Naive B cell (primary cell): Measurements from ENCODE around the gene HLA-DQA1. TPM values are rescaled to one million over a fixed set of nuclear protein-coding genes. Genes with fewer than 3 reads are reported as not detected.
"Not testable (repeated sequence)": the region's sequence is repeated elsewhere in the genome, so short reads cannot be mapped to it uniquely, and the experiment has no call there.

Experiments
- ATAC-seq, 2 donors: fragments of 150-1000 bp; cut with Tn5 transposase; 2 replicates each; pipeline ENCODE4 v1.10.0; 2021; ENCODE audit warnings: low read depth in 2 of 2, mild to moderate bottlenecking in 2 of 2, moderate library complexity in 2 of 2
- DNase-seq: peaks from one replicate; pipeline ENCODE4 v3.0.0; 2022
- H3K27ac Mint-ChIP-seq, 6 donors: one replicate each; pipeline ENCODE4 v1.8.0; 2020 to 2022; ENCODE audit warnings: mild to moderate bottlenecking in 6 of 6, mixed read lengths in 6 of 6, moderate library complexity in 5 of 6, inconsistent platforms in 2 of 6
- H3K27me3 Mint-ChIP-seq, 3 donors: one replicate each; pipeline ENCODE4 v1.8.0; 2021 to 2022; ENCODE audit warnings: mixed read lengths in 3 of 3, mild to moderate bottlenecking in 1 of 3
- H3K36me3 Mint-ChIP-seq, 2 donors: one replicate each; pipeline ENCODE4 v1.8.0; 2020 to 2022; ENCODE audit warnings: mixed read lengths in 2 of 2, inconsistent platforms in 1 of 2, mild to moderate bottlenecking in 1 of 2
- H3K4me1 Mint-ChIP-seq, 3 donors: one replicate each; pipeline ENCODE4 v1.8.0; 2020 to 2022; ENCODE audit warnings: mixed read lengths in 3 of 3, inconsistent platforms in 1 of 3, mild to moderate bottlenecking in 1 of 3, moderate library complexity in 1 of 3
- H3K4me3 Mint-ChIP-seq, 8 donors: one replicate each; pipeline ENCODE4 v1.8.0; 2020 to 2022; ENCODE audit warnings: mild to moderate bottlenecking in 8 of 8, mixed read lengths in 8 of 8, moderate library complexity in 8 of 8, inconsistent platforms in 2 of 8
- H3K9me3 Mint-ChIP-seq, 7 donors: one replicate each; pipeline ENCODE4 v1.8.0; 2020 to 2022; ENCODE audit warnings: mixed read lengths in 7 of 7, mild to moderate bottlenecking in 5 of 7, inconsistent platforms in 2 of 7, moderate library complexity in 1 of 7
- polyA plus RNA-seq, 6 donors: library from polyadenylated mRNA; unstranded; fragments of 300-500 nt; fragmentation: Illumina TruSeq; gene quantifications; one replicate each; pipeline ENCODE4 v1.2.3, GENCODE V29; 2021; ENCODE audit warnings: low read depth in 6 of 6

HLA-DQA1 gene
- polyA plus RNA-seq, 6 donors from 2014 or later: 309 to 1,253 (median 783) TPM

- Mint-ChIP-seq H3K4me3 (peak overlapping the region; percentile 77 to 90 (median 84)), H3K27me3 (no peaks in the 10 kb centered on the region), H3K4me1 (peaks cover 64 to 77% (median 67%) of the 10 kb centered on the region in 3 donors), H3K27ac (peak overlapping the region; percentile 100), H3K36me3 (peaks cover 0 to 3% of the 10 kb centered on the region in 2 donors), H3K9me3 (peaks cover 0 to 1% (median 0%) of the 10 kb centered on the region in 7 donors)
- no peak for DNase-seq
- no peak for ATAC-seq
Measured at GRCh38 chr6:32625137-32625536, 12.1 kb upstream of the HLA-DQA1 start.

DNA sequence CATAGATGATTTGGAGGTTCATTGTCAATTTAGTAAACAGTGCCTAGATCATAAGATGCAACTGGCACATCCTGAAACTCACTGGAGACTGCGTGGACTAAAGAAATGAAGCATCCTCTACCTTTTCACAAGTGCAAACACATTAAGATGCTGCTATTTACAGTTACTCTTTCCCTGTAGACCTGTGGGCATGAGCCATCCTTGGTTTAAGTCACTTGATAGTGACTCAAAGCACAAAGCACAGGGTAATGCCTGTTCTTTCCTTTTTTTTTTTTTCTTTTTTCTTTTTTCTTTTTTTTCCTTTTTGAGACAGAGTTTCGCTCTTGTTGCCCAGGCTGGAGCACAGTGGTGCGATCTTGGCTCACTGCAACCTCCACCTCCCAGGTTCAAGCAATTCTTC is 10.0 kb upstream of the HLA-DQA1 start:
- Mint-ChIP-seq H3K36me3 (peaks cover 0 to 13% of the 10 kb centered on the region in 2 donors), H3K9me3 (peaks cover 0 to 4% (median 0%) of the 10 kb centered on the region in 7 donors), H3K4me1 (peaks cover 57 to 75% (median 62%) of the 10 kb centered on the region in 3 donors), H3K27ac (peak overlapping the region; percentile 95 to 100 (median 100)), H3K27me3 (no peaks in the 10 kb centered on the region), H3K4me3 (peak overlapping the region in 7 of 8 donors; percentile 74 to 95 (median 85))
- DNase-seq (no peak), ATAC-seq (no peak)

DNA sequence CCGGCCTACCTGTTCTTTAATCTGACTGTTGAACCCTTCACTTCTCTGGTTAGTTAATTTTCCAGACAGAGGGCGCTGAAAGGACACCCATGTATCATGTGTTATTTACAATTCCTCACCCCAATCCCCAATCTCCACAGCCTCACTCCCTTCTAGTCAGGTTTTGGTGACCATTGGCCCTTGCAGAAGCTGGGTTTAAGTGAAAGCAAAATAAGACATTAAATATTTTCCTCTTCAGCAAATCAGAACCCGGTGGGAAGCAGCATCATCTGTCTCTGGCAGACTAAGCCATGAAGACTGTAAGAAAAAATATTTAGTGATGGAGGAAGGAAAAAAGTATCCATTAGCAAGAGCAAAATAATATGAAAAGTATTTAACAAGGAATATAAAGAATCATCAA is 9.4 kb upstream of the HLA-DQA1 start:
- peaks cover 51 to 74% (median 62%) of the 10 kb centered on the region in 3 donors for H3K4me1 Mint-ChIP-seq
- peaks cover 0 to 4% (median 0%) of the 10 kb centered on the region in 7 donors for H3K9me3 Mint-ChIP-seq
- H3K27me3 Mint-ChIP-seq: no peaks in the 10 kb centered on the region
- peak overlapping the region; percentile 74 to 95 (median 88) for H3K4me3 Mint-ChIP-seq
- peak overlapping the region; percentile 98 to 100 (median 100) for H3K27ac Mint-ChIP-seq
- peak; percentile 59 to 65 for ATAC-seq
- peak; percentile 49 for DNase-seq
- peaks cover 0 to 13% of the 10 kb centered on the region in 2 donors for H3K36me3 Mint-ChIP-seq

DNA sequence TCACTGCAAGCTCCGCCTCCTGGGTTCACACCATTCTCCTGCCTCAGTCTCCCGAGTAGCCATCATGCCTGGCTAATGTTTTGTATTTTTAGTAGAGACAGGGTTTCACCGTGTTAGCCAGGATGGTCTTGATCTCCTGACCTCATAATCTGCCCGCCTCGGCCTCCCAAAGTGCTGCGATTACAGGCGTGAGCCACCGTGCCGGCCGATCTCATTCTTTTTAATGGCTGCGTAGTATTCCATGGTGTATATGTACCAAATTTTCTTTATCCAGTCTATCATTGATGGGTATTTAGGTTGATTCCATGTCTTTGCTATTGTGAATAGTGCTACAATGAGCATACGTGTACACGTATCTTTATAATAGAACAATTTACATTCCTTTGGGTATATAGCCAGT is 7.4 kb upstream of the HLA-DQA1 start:
- ATAC-seq, H3K9me3 Mint-ChIP-seq, H3K27me3 Mint-ChIP-seq, DNase-seq: not testable (repeated sequence)
- peaks cover 0 to 13% of the 10 kb centered on the region in 2 donors for H3K36me3 Mint-ChIP-seq
- peak overlapping the region in 5 of 8 donors; percentile 34 to 82 (median 69) for H3K4me3 Mint-ChIP-seq
- H3K27ac Mint-ChIP-seq: peak overlapping the region in 5 of 6 donors; percentile 72 to 100 (median 95)
- peaks cover 45 to 76% (median 60%) of the 10 kb centered on the region in 3 donors for H3K4me1 Mint-ChIP-seq

- H3K36me3 Mint-ChIP-seq: peaks cover 26 to 37% of the 10 kb centered on the region in 2 donors
- H3K9me3 Mint-ChIP-seq: peaks cover 0 to 3% (median 0%) of the 10 kb centered on the region in 7 donors
- no peak for DNase-seq
- peak overlapping the region; percentile 55 to 100 (median 84) for H3K4me3 Mint-ChIP-seq
- ATAC-seq: no peak
- H3K27ac Mint-ChIP-seq: peak overlapping the region; percentile 98 to 100 (median 100)
- H3K27me3 Mint-ChIP-seq: no peaks in the 10 kb centered on the region
- H3K4me1 Mint-ChIP-seq: peaks cover 53 to 71% (median 66%) of the 10 kb centered on the region in 3 donors
Measured at GRCh38 chr6:32635526-32636123, 1.6 kb upstream of the HLA-DQA1 start.

DNA sequence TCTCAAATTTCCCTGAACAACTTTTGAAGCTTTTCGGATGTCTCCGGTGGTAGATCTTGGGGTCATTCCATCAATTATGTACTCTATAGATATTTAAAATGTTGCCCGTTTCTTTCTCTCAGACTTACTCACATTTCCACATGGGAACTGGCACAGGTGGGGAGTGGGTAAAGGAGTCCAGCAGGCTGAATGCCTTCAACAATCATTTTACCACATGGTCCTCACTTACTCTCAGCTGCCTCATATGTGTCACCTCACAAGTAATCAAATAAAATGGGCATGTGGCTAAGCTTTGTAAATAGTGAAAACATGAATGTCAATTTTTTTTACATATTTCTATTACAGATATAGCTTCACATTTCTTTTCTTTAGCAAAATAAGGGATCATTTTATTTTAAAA is 677 bp downstream of the HLA-DQA1 start:
- peak; percentile 9 to 13 for ATAC-seq
- peaks cover 72 to 82% (median 78%) of the 10 kb centered on the region in 3 donors for H3K4me1 Mint-ChIP-seq
- H3K9me3 Mint-ChIP-seq: no peaks in the 10 kb centered on the region
- no peaks in the 10 kb centered on the region for H3K27me3 Mint-ChIP-seq
- no peak for DNase-seq
- H3K36me3 Mint-ChIP-seq: peaks cover 49 to 54% of the 10 kb centered on the region in 2 donors
- H3K27ac Mint-ChIP-seq: peak overlapping the region; percentile 100
- H3K4me3 Mint-ChIP-seq: peak overlapping the region; percentile 87 to 100 (median 99)

DNA sequence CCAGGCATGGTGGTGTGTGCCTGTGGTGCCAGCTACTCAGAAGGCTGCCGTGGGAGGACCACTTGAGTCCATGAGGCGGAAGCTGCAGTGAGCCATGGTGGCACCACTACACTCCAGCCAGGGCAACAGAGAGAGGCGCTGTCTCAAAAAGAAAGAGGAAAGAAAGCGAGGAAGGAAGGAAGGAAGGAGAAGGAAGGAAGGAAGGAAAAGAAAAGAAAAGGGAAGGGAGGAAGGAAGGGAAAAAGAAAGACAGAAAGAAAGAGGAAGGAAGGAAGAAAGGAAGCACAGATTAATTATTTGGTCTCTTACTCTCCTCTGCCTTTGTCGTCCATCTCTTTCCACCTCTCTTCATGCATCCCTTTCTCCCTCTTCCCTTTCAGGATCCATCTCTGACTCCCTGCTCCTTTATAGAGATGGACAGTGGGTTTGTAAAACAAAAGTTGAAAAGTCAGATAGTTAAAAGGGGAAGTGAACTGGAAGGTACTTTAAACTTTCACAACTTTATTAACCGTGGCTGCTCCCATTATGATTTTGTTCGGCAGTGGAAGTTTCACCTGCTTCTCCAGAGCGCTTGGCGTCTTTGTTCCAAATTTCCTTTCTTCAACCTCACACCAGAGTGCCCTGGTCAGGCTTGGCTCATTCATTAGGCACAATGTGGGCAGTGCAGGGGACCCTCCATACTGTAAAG is 1.5 kb downstream of the HLA-DQA1 start:
- peaks cover 80 to 88% (median 84%) of the 10 kb centered on the region in 3 donors for H3K4me1 Mint-ChIP-seq
- peaks cover 52 to 60% of the 10 kb centered on the region in 2 donors for H3K36me3 Mint-ChIP-seq
- ATAC-seq: peak; percentile 21 to 28
- no peaks in the 10 kb centered on the region for H3K27me3 Mint-ChIP-seq
- no peak for DNase-seq
- H3K27ac Mint-ChIP-seq: peak overlapping the region; percentile 100
- peak overlapping the region; percentile 87 to 100 (median 99) for H3K4me3 Mint-ChIP-seq
- H3K9me3 Mint-ChIP-seq: no peaks in the 10 kb centered on the region

- Mint-ChIP-seq H3K36me3 (peaks cover 57 to 63% of the 10 kb centered on the region in 2 donors), H3K4me1 (peaks cover 79 to 85% (median 79%) of the 10 kb centered on the region in 3 donors), H3K9me3 (peaks cover 0 to 2% (median 0%) of the 10 kb centered on the region in 7 donors), H3K4me3 (peak overlapping the region; percentile 87 to 100 (median 99)), H3K27ac (peak overlapping the region; percentile 84 to 100 (median 100)), H3K27me3 (no peaks in the 10 kb centered on the region)
- DNase-seq (no peak), ATAC-seq (no peak)
Measured at GRCh38 chr6:32639440-32640394, 2.5 kb downstream of the HLA-DQA1 start.

- DNase-seq: no peak
- Mint-ChIP-seq H3K36me3 (peaks cover 67 to 70% of the 10 kb centered on the region in 2 donors), H3K4me1 (peaks cover 75 to 79% (median 76%) of the 10 kb centered on the region in 3 donors), H3K4me3 (peak overlapping the region; percentile 87 to 100 (median 99)), H3K9me3 (peaks cover 0 to 4% (median 0%) of the 10 kb centered on the region in 7 donors), H3K27me3 (no peaks in the 10 kb centered on the region), H3K27ac (peak overlapping the region; percentile 41 to 100 (median 89))
- ATAC-seq: no peak
Measured at GRCh38 chr6:32641122-32641521, 3.9 kb downstream of the HLA-DQA1 start.

DNA sequence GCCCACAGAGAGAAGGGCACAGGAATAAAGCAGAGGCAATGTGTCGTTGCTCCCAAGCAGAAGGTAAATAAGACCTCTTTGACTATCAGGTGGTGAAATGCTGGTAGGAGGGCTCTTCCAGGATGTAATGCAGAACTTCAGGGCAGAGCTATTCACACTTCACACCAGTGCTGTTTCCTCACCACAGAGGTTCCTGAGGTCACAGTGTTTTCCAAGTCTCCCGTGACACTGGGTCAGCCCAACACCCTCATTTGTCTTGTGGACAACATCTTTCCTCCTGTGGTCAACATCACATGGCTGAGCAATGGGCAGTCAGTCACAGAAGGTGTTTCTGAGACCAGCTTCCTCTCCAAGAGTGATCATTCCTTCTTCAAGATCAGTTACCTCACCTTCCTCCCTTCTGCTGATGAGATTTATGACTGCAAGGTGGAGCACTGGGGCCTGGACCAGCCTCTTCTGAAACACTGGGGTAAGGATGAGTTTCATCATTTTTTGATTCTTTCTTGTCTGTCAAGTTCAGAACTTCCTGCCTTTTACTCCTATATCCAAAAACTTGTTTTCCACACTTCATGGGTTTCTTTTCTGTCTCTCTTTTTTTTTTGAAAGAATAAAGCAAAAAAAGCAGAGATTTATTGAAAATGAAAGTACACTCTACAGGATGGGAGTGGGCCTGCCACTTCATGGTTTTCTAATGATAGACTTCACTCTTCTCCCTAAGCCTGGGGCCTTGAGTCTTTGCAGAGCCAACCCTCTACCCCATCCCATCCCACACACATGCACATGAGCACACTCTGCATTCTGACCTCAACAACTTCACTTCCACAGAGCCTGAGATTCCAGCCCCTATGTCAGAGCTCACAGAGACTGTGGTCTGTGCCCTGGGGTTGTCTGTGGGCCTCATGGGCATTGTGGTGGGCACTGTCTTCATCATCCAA is 4.8 kb downstream of the HLA-DQA1 start:
- peaks cover 69 to 75% (median 73%) of the 10 kb centered on the region in 3 donors for H3K4me1 Mint-ChIP-seq
- not testable (repeated sequence) for DNase-seq, H3K27me3 Mint-ChIP-seq, H3K9me3 Mint-ChIP-seq, ATAC-seq
- H3K36me3 Mint-ChIP-seq: peaks cover 73 to 74% of the 10 kb centered on the region in 2 donors
- H3K4me3 Mint-ChIP-seq: peak overlapping the region; percentile 84 to 100 (median 98)
- peak overlapping the region; percentile 71 to 100 (median 92) for H3K27ac Mint-ChIP-seq

GRCh38 chr6:32642720-32643106 is 5.5 kb downstream of the HLA-DQA1 start:
- H3K27me3 Mint-ChIP-seq: no peaks in the 10 kb centered on the region
- peaks cover 71 to 75% (median 74%) of the 10 kb centered on the region in 3 donors for H3K4me1 Mint-ChIP-seq
- peak overlapping the region; percentile 81 to 100 (median 98) for H3K4me3 Mint-ChIP-seq
- no peak for ATAC-seq
- H3K36me3 Mint-ChIP-seq: peaks cover 67 to 74% of the 10 kb centered on the region in 2 donors
- peaks cover 0 to 5% (median 2%) of the 10 kb centered on the region in 7 donors for H3K9me3 Mint-ChIP-seq
- DNase-seq: no peak
- H3K27ac Mint-ChIP-seq: peak overlapping the region; percentile 13 to 100 (median 88)

- H3K36me3 Mint-ChIP-seq: peaks cover 58 to 79% of the 10 kb centered on the region in 2 donors
- ATAC-seq (no peak), DNase-seq (no peak)
- H3K27me3 Mint-ChIP-seq: no peaks in the 10 kb centered on the region
- H3K4me3 Mint-ChIP-seq: peak overlapping the region in 5 of 8 donors; percentile 20 to 99 (median 87)
- H3K9me3 Mint-ChIP-seq: peaks cover 0 to 16% (median 4%) of the 10 kb centered on the region in 7 donors
- H3K27ac Mint-ChIP-seq: peak overlapping the region in 5 of 6 donors; percentile 57 to 100 (median 80)
- H3K4me1 Mint-ChIP-seq: peaks cover 69 to 84% (median 70%) of the 10 kb centered on the region in 3 donors
Measured at GRCh38 chr6:32643904-32644303, 6.7 kb downstream of the HLA-DQA1 start.
